Measurements from ENCODE around the gene DTX2.
"Not testable (repeated sequence)": the region's sequence is repeated elsewhere in the genome, so short reads cannot be mapped to it uniquely, and the experiment has no call there.

DTX2 gene

GRCh38 chr7:76441792-76442191 lies 19.7 kb upstream of the DTX2 start:
- not testable (repeated sequence) for DNase-seq (ENCODE audit: low read depth); H3K4me3 ChIP-seq (ENCODE audit: low read length)

GRCh38 chr7:76442664-76443446 lies 18.7 kb upstream of the DTX2 start:
- H3K4me3 ChIP-seq (ENCODE audit: low read length); DNase-seq (ENCODE audit: low read depth): not testable (repeated sequence)

- not testable (repeated sequence) for H3K4me3 ChIP-seq (ENCODE audit: low read length); DNase-seq (ENCODE audit: low read depth)
These were observed 17.7 kb upstream of the DTX2 start for GRCh38 chr7:76443846-76444245.

GRCh38 chr7:76445577-76446008 lies 15.9 kb upstream of the DTX2 start:
- H3K4me3 ChIP-seq (ENCODE audit: low read length): not testable (repeated sequence)
- peak; percentile 74 for DNase-seq (ENCODE audit: low read depth)

GRCh38 chr7:76457017-76457416 lies 4.5 kb upstream of the DTX2 start:
- H3K4me3 ChIP-seq (ENCODE audit: low read length); DNase-seq (ENCODE audit: low read depth): not testable (repeated sequence)

GRCh38 chr7:76458504-76458903 lies 3.0 kb upstream of the DTX2 start:
- DNase-seq (ENCODE audit: low read depth); H3K4me3 ChIP-seq (ENCODE audit: low read length): not testable (repeated sequence)

GRCh38 chr7:76460767-76461166 lies 742 bp upstream of the DTX2 start:
- not testable (repeated sequence) for DNase-seq (ENCODE audit: low read depth); H3K4me3 ChIP-seq (ENCODE audit: low read length)

- H3K4me3 ChIP-seq (ENCODE audit: low read length); DNase-seq (ENCODE audit: low read depth): not testable (repeated sequence)
These were observed 868 bp downstream of the DTX2 start for GRCh38 chr7:76462271-76462882.

GRCh38 chr7:76464959-76465358 lies 3.5 kb downstream of the DTX2 start:
- DNase-seq (ENCODE audit: low read depth); H3K4me3 ChIP-seq (ENCODE audit: low read length): not testable (repeated sequence)

GRCh38 chr7:76465950-76466349 lies 4.4 kb downstream of the DTX2 start:
- H3K4me3 ChIP-seq (ENCODE audit: low read length); DNase-seq (ENCODE audit: low read depth): not testable (repeated sequence)

GRCh38 chr7:76467743-76468404 lies 6.4 kb downstream of the DTX2 start:
- not testable (repeated sequence) for H3K4me3 ChIP-seq (ENCODE audit: low read length); DNase-seq (ENCODE audit: low read depth)

- H3K4me3 ChIP-seq (ENCODE audit: low read length); DNase-seq (ENCODE audit: low read depth): not testable (repeated sequence)
These were observed 10.2 kb downstream of the DTX2 start for GRCh38 chr7:76471556-76472221.

- H3K4me3 ChIP-seq (ENCODE audit: low read length); DNase-seq (ENCODE audit: low read depth): not testable (repeated sequence)
These were observed 11.6 kb downstream of the DTX2 start for GRCh38 chr7:76473097-76473496.

GRCh38 chr7:76476280-76476679 lies 14.8 kb downstream of the DTX2 start:
- DNase-seq (ENCODE audit: low read depth); H3K4me3 ChIP-seq (ENCODE audit: low read length): not testable (repeated sequence)

GRCh38 chr7:76476742-76477474 lies 15.4 kb downstream of the DTX2 start:
- not testable (repeated sequence) for DNase-seq (ENCODE audit: low read depth); H3K4me3 ChIP-seq (ENCODE audit: low read length)

GRCh38 chr7:76479628-76480027 lies 18.1 kb downstream of the DTX2 start:
- not testable (repeated sequence) for H3K4me3 ChIP-seq (ENCODE audit: low read length); DNase-seq (ENCODE audit: low read depth)

GRCh38 chr7:76480403-76481253 lies 19.1 kb downstream of the DTX2 start:
- DNase-seq (ENCODE audit: low read depth); H3K4me3 ChIP-seq (ENCODE audit: low read length): not testable (repeated sequence)

GRCh38 chr7:76482660-76483059 lies 21.2 kb downstream of the DTX2 start:
- DNase-seq (ENCODE audit: low read depth); H3K4me3 ChIP-seq (ENCODE audit: low read length): not testable (repeated sequence)

Measured in AG10803 (cell line).